Left ventricle myocardium inferior (tissue), 1 donor: ENCODE data around the gene STK32B. TPM values are rescaled to one million over a fixed set of nuclear protein-coding genes. Genes with fewer than 3 reads are reported as not detected.

Experiments used
- DNase-seq: peaks from one replicate; pipeline ENCODE4 v3.0.0-alpha.2; 2020
- H3K27ac ChIP-seq: fragments of 200-600 bp; replicated peaks from 2 replicates; pipeline ENCODE4 v1.8.0; 2021
- H3K27me3 ChIP-seq: fragments of 200-600 bp; 2 replicates; pipeline ENCODE4 v1.8.0; 2021; ENCODE audit warnings: low read depth
- H3K36me3 ChIP-seq: fragments of 200-600 bp; 2 replicates; pipeline ENCODE4 v1.8.0; 2021
- H3K4me1 ChIP-seq: fragments of 200-600 bp; 2 replicates; pipeline ENCODE4 v1.8.0; 2021
- H3K4me3 ChIP-seq: fragments of 200-600 bp; 2 replicates; pipeline ENCODE4 v1.8.0; 2021; ENCODE audit warnings: mild to moderate bottlenecking, moderate library complexity
- H3K9me3 ChIP-seq: fragments of 200-600 bp; replicated peaks from 2 replicates; pipeline ENCODE4 v1.8.0; 2021
- CTCF ChIP-seq: fragments of 200-600 bp; IDR thresholded peaks from 2 replicates; pipeline ENCODE4 v1.8.0; 2021; ENCODE audit warnings: antibody characterized with exemption, mild to moderate bottlenecking, borderline replicate concordance
- intact Hi-C: fragments of 100-400 bp; cut with micrococcal nuclease; formaldehyde crosslinking; loops from one replicate; pipeline ENCODE4 v1.11.0; 2022
- total RNA-seq: library from RNA; stranded (reverse); fragmentation: NEBNext Ultra II Directional; extraction: Animal tissue kit (Norgen Biotek cat#: 25700); gene quantifications from one replicate; pipeline ENCODE4 v1.2.1, GENCODE V29; 2021
- donor health status: DM: no; HTN: yes; CAD: no; lungs with severe emphysema.

STK32B gene
- total RNA-seq, 1 donor from 2014 or later = 0.55 TPM

- Histone ChIP-seq H3K4me3 (no peak overlapping the region), H3K9me3 (no peaks in the 10 kb centered on the region), H3K36me3 (no peaks in the 10 kb centered on the region), H3K27ac (no peak overlapping the region), H3K27me3 (peaks cover 16% of the 10 kb centered on the region), H3K4me1 (no peaks in the 10 kb centered on the region)
- no peak for DNase-seq
- TF ChIP-seq CTCF = no peak
- intact Hi-C loops = no loop called here
Measured at GRCh38 chr4:5469151-5469775, 418.0 kb downstream of the STK32B start.

- Histone ChIP-seq H3K36me3 (no peaks in the 10 kb centered on the region), H3K27me3 (peaks cover 16% of the 10 kb centered on the region), H3K4me1 (no peaks in the 10 kb centered on the region), H3K4me3 (no peak overlapping the region), H3K9me3 (no peaks in the 10 kb centered on the region), H3K27ac (no peak overlapping the region)
- intact Hi-C loops = no loop called here
- no peak for DNase-seq
- no peak for TF ChIP-seq CTCF
Measured at GRCh38 chr4:5469861-5470260, 418.6 kb downstream of the STK32B start.

DNA sequence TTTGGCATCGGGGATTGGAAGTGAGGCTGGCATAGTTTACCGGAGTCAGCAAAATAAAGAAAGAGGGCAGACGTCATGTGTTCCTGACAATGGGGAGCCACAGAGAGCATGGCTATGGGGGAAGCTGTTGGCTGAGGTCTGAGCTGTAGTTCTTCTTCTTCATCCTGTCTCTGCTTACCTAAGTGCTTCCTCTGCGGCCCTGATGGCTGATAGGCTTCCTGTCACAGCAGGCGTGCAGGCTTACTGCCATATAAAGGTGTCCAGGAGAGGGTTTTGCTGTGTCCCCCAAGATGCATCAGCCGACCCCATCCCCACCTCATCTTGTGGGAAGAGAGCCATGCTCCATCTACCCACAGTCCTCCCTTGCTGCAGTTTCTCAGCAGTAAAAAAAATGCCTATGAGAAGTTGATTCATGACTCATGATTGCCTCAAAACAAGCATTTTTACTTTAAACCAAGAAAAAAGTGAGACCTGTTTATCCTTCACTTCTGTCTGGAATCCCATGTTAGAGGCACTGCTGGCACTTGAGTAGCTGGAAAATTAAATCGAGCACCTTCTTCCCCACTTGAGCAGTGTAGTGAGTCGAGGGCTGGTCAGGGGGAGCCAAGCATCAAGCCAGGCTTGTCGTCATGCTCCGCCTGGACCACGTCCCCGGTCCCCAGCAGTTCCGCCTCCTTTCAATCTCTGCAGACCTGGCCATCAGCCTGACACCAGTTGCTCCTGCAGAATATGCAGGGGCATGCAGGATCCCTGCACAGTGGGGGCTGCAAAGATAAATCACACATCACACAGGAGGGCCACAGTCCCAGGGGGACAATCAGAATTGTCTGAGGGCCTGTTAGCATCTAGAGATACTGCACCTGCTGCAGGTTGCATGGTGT, 419.3 kb downstream of the STK32B start:
- TF ChIP-seq CTCF = no peak
- H3K9me3 ChIP-seq = no peaks in the 10 kb centered on the region
- no peak for DNase-seq

GRCh38 chr4:5471206-5471605, 419.9 kb downstream of the STK32B start:
- no peak overlapping the region for H3K4me3 ChIP-seq
- H3K36me3 ChIP-seq = no peaks in the 10 kb centered on the region
- no peak for DNase-seq
- H3K27me3 ChIP-seq = peaks cover 16% of the 10 kb centered on the region
- no peak overlapping the region for H3K27ac ChIP-seq
- H3K4me1 ChIP-seq = no peaks in the 10 kb centered on the region
- no peaks in the 10 kb centered on the region for H3K9me3 ChIP-seq
- TF ChIP-seq CTCF = no peak
- intact Hi-C loops = no loop called here

More for the DNA sequence above, 419.3 kb downstream of the STK32B start:
- no peaks in the 10 kb centered on the region for H3K4me1 ChIP-seq
- H3K36me3 ChIP-seq = no peaks in the 10 kb centered on the region
- no peak overlapping the region for H3K27ac ChIP-seq
- no peak overlapping the region for H3K4me3 ChIP-seq
- intact Hi-C loops = no loop called here
- H3K27me3 ChIP-seq = peaks cover 16% of the 10 kb centered on the region

- no peak for DNase-seq
- no peaks in the 10 kb centered on the region for H3K36me3 ChIP-seq
- no peaks in the 10 kb centered on the region for H3K9me3 ChIP-seq
- H3K4me3 ChIP-seq = no peak overlapping the region
- no peaks in the 10 kb centered on the region for H3K4me1 ChIP-seq
- intact Hi-C loops = no loop called here
- no peak overlapping the region for H3K27ac ChIP-seq
- TF ChIP-seq CTCF = no peak
- H3K27me3 ChIP-seq = peaks cover 16% of the 10 kb centered on the region
Measured at GRCh38 chr4:5471691-5472090, 420.4 kb downstream of the STK32B start.
